GM06990 (cell line): ENCODE results near the gene LRFN3.
"Not testable (repeated sequence)": the region's sequence is repeated elsewhere in the genome, so short reads cannot be mapped to it uniquely, and the experiment has no call there.

Experiments
- DNase-seq: peaks from one replicate; pipeline ENCODE4 v3.0.0-alpha.2; 2011; ENCODE audit not compliant: insufficient read length; ENCODE audit errors: extremely low read depth
- H3K27me3 ChIP-seq: replicated peaks from 2 replicates; pipeline ENCODE4 v1.6.0; 2011; ENCODE audit warnings: low read length; ENCODE audit not compliant: control insufficient read depth, insufficient read depth
- H3K36me3 ChIP-seq: 2 replicates; pipeline ENCODE4 v1.5.1; 2011; ENCODE audit warnings: low read length; ENCODE audit not compliant: control insufficient read depth, insufficient read depth
- H3K4me3 ChIP-seq: replicated peaks from 2 replicates; pipeline ENCODE4 v1.5.1; 2011; ENCODE audit warnings: low read depth, mild to moderate bottlenecking, control low read depth, low read length
- TF ChIP-seq, protein P1 (sequence below): IDR thresholded peaks from 2 replicates; pipeline ENCODE4 v1.5.1; 2011; ENCODE audit warnings: low read length, control low read depth, mild to moderate bottlenecking, inconsistent platforms; ENCODE audit not compliant: insufficient read depth, poor library complexity, severe bottlenecking

Gene LRFN3

DNA sequence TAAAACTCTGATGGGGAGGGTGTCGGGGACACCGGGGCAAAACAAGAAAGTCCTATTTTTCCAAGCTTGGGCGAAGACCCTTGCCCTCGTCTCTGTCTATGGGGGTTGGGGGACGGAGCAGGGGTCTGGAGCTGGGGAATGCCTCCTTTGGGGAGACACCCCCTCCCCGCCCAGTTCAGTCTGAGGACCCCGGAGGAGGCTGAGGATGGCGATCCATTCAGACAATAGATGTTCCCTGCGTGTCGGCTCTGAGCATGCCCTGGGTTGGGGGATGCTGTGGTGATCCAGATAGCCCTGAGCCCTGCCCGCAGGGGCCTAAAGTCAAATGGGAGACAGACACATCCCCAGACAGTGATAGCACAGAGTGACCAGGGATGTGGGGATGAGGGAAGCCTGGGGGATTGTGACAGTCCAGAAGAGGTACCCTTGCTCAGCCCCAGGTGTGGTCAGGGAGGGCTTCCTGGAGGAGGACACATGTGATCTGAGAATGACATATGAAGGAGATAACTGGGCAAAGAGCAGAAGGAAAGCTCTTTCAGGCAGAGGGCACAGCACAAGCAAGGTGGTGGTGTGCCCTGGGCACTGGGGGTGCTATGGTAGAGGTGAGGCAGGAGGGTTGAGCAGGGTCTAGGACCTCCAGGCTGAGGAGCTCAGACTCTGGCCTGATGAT is 9.1 kb downstream of the LRFN3 start:
- no peaks in the 10 kb centered on the region for H3K36me3 ChIP-seq
- TF ChIP-seq, protein P1, sequence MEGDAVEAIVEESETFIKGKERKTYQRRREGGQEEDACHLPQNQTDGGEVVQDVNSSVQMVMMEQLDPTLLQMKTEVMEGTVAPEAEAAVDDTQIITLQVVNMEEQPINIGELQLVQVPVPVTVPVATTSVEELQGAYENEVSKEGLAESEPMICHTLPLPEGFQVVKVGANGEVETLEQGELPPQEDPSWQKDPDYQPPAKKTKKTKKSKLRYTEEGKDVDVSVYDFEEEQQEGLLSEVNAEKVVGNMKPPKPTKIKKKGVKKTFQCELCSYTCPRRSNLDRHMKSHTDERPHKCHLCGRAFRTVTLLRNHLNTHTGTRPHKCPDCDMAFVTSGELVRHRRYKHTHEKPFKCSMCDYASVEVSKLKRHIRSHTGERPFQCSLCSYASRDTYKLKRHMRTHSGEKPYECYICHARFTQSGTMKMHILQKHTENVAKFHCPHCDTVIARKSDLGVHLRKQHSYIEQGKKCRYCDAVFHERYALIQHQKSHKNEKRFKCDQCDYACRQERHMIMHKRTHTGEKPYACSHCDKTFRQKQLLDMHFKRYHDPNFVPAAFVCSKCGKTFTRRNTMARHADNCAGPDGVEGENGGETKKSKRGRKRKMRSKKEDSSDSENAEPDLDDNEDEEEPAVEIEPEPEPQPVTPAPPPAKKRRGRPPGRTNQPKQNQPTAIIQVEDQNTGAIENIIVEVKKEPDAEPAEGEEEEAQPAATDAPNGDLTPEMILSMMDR, result no peak
- H3K27me3 ChIP-seq, result no peaks in the 10 kb centered on the region

DNA sequence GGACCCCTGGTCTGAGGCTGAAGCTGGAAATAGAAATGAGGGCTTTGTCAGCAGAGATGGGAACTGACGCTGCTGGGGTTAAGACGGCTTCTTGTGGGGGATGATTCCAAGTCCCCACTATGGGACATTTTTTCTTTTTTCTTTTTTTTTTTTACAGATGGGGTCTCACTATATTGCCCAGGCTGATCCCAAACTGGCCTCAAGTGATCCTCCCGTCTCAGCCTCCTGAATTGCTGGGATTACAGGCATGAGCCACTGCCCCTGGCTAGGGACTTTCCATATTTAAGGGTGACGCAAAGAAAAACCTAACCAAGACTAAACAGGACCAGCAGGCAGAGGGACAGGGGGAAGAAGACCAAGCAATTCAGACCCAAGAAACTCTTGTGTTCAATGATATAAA is 10.0 kb downstream of the LRFN3 start:
- H3K4me3 ChIP-seq, result no peak overlapping the region
- H3K27me3 ChIP-seq, result no peaks in the 10 kb centered on the region
- DNase-seq, result no peak
- no peaks in the 10 kb centered on the region for H3K36me3 ChIP-seq
- TF ChIP-seq, protein P1, result no peak

More for the DNA sequence above, 9.1 kb downstream of the LRFN3 start:
- H3K4me3 ChIP-seq, result no peak overlapping the region
- no peak for DNase-seq

DNA sequence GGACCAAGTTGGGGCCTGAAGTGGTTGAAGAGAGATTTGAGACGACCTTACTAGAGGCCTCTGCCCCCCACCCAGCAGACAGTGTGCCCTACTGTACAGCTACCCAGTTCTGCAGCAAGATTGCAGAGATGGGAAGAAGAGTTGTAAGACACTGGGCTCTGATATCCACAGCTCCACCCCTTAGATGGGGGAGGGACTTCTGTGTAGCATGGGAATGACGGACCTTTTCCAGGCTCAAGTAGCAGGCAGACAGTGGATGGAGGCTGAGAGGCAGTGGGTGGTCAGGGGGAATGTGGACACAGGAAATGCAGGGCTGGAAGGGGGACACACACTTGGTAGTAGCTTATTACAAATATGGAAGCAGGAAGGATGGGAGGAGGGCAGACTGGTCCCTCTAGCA is 13.0 kb downstream of the LRFN3 start:
- H3K36me3 ChIP-seq, result no peaks in the 10 kb centered on the region
- DNase-seq, result no peak
- TF ChIP-seq, protein P1, result no peak
- no peak overlapping the region for H3K4me3 ChIP-seq
- no peaks in the 10 kb centered on the region for H3K27me3 ChIP-seq

DNA sequence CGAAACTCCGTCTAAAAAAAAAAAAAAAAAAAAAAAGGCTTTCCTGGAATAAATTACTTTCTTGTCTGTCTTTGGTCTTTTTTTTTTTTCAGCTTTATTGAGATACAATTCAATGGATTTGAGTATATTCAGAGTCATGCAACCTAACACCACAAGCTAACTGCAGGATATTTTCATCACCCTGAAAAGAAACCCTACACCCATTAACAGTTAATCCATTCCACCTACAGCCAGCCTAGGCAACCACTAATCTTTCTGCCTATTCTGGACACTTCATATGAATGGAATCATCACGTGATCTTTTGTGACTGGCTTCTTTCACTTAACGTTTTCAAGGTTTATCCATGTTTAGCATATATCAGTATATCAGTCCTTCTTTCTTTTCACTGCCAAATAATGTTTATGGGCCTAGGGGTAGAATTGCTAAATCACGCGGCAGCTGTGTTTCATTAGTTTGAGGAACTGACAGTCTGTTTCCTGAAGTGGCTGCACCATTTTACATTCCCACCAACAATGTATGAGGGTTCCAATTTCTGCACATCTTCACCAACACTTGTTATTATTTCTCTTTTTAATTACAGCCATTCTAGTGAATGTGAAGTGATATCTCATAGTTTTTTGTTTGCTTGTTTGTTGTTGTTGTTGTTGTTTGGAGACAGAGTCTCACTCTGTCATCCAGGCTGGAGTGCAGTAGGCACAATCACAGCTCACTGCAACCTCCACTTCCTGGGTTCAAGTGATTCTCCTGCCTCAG is 19.9 kb downstream of the LRFN3 start:
- no peaks in the 10 kb centered on the region for H3K36me3 ChIP-seq
- DNase-seq, result no peak

DNA sequence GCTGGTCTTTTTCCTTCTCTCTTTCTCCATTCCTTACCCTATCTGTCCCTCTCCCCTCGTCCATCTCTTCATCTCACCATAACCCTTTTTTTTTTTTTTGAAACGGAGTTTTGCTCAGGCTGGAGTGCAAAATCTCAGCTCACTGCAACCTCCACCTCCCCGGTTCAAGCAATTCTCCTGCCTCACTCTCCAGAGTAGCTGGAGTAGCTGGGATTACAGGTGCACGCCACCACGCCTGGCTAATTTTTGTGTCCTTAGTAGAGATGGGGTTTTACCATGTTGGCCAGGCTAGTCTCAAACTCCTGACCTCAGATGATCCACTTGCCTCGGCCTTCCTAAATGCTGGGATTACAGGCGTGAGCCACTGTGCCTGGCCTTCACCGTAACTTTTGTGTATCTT is 21.2 kb downstream of the LRFN3 start:
- DNase-seq, H3K36me3 ChIP-seq, H3K4me3 ChIP-seq, H3K27me3 ChIP-seq: not testable (repeated sequence)

More for the DNA sequence above, 19.9 kb downstream of the LRFN3 start:
- H3K4me3 ChIP-seq, result no peak overlapping the region
- TF ChIP-seq, protein P1, result no peak
- H3K27me3 ChIP-seq, result no peaks in the 10 kb centered on the region; the same call in 1 of the 2 replicates

DNA sequence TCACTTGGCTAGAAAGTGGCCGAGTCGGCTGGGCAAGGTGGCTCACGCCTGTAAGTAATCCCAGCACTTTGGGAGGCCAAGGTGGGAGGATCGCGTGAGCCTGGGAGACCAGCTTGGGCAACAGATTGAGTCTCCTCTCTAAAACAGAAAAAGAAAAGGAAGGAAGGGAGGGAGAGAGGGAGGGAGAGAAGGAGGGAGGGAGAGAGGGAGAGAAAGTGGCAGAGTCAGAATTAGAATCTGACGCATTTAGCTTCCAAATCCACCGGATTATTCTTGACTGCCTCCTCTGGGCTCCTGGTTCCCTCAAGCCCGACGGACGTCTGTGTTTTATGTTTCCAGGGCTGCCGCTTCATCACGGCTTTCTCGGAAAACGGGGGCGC is 22.5 kb downstream of the LRFN3 start:
- TF ChIP-seq, protein P1, result no peak
- H3K4me3 ChIP-seq, result no peak overlapping the region
- DNase-seq, result no peak
- no peaks in the 10 kb centered on the region for H3K36me3 ChIP-seq
- no peaks in the 10 kb centered on the region; the same call in 1 of the 2 replicates for H3K27me3 ChIP-seq
